HL-60 (cell line): ENCODE results near the gene RECQL5.

Experiments used
- DNase-seq, 2 experiments: peaks; one replicate each; pipeline ENCODE4 v3.0.0-alpha.2; 2010 to 2020; ENCODE audit warnings: low read depth in 1 of 2, low spot score in 1 of 2
- H3K27ac ChIP-seq: fragments of 250-450 bp; sonication (Bioruptor Pico); replicated peaks from 2 replicates; pipeline ENCODE4 v1.5.1; 2020; ENCODE audit warnings: mild to moderate bottlenecking, moderate library complexity
- H3K27me3 ChIP-seq: fragments of 250-450 bp; sonication (Bioruptor Pico); 2 replicates; pipeline ENCODE4 v1.5.1; 2021; ENCODE audit warnings: mild to moderate bottlenecking, moderate library complexity; ENCODE audit not compliant: insufficient read depth, poor library complexity, severe bottlenecking
- H3K4me3 ChIP-seq: replicated peaks from 2 replicates; pipeline ENCODE4 v1.5.1; 2011; ENCODE audit warnings: mild to moderate bottlenecking, control low read depth, low read length; ENCODE audit not compliant: insufficient read depth
- GABPA ChIP-seq: IDR thresholded peaks from 2 replicates; pipeline ENCODE4 v1.6.1; 2012; ENCODE audit warnings: low read depth
- POLR2AphosphoS5 ChIP-seq: IDR thresholded peaks from 2 replicates; pipeline ENCODE4 v1.6.1; 2012; ENCODE audit warnings: low read depth
- SPI1 ChIP-seq: IDR thresholded peaks from 2 replicates; pipeline ENCODE4 v1.6.1; 2012; ENCODE audit warnings: low read depth, mild to moderate bottlenecking, borderline replicate concordance
- TF ChIP-seq, protein P1 (sequence below): IDR thresholded peaks from 2 replicates; pipeline ENCODE4 v1.6.1; 2012; ENCODE audit warnings: low read depth; ENCODE audit not compliant: insufficient replicate concordance
- TF ChIP-seq, protein P2 (sequence below): IDR thresholded peaks from one replicate; pipeline ENCODE4 v1.5.1; 2011; ENCODE audit warnings: low read length, control low read depth, inconsistent platforms; ENCODE audit not compliant: insufficient read depth

Gene RECQL5

GRCh38 chr17:75616521-75617122 lies 50.3 kb downstream of the RECQL5 start:
- no peak for DNase-seq
- TF ChIP-seq GABPA (no peak), POLR2AphosphoS5 (no peak), SPI1 (no peak)
- TF ChIP-seq, protein P1, sequence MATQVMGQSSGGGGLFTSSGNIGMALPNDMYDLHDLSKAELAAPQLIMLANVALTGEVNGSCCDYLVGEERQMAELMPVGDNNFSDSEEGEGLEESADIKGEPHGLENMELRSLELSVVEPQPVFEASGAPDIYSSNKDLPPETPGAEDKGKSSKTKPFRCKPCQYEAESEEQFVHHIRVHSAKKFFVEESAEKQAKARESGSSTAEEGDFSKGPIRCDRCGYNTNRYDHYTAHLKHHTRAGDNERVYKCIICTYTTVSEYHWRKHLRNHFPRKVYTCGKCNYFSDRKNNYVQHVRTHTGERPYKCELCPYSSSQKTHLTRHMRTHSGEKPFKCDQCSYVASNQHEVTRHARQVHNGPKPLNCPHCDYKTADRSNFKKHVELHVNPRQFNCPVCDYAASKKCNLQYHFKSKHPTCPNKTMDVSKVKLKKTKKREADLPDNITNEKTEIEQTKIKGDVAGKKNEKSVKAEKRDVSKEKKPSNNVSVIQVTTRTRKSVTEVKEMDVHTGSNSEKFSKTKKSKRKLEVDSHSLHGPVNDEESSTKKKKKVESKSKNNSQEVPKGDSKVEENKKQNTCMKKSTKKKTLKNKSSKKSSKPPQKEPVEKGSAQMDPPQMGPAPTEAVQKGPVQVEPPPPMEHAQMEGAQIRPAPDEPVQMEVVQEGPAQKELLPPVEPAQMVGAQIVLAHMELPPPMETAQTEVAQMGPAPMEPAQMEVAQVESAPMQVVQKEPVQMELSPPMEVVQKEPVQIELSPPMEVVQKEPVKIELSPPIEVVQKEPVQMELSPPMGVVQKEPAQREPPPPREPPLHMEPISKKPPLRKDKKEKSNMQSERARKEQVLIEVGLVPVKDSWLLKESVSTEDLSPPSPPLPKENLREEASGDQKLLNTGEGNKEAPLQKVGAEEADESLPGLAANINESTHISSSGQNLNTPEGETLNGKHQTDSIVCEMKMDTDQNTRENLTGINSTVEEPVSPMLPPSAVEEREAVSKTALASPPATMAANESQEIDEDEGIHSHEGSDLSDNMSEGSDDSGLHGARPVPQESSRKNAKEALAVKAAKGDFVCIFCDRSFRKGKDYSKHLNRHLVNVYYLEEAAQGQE = no peak
- TF ChIP-seq, protein P2, sequence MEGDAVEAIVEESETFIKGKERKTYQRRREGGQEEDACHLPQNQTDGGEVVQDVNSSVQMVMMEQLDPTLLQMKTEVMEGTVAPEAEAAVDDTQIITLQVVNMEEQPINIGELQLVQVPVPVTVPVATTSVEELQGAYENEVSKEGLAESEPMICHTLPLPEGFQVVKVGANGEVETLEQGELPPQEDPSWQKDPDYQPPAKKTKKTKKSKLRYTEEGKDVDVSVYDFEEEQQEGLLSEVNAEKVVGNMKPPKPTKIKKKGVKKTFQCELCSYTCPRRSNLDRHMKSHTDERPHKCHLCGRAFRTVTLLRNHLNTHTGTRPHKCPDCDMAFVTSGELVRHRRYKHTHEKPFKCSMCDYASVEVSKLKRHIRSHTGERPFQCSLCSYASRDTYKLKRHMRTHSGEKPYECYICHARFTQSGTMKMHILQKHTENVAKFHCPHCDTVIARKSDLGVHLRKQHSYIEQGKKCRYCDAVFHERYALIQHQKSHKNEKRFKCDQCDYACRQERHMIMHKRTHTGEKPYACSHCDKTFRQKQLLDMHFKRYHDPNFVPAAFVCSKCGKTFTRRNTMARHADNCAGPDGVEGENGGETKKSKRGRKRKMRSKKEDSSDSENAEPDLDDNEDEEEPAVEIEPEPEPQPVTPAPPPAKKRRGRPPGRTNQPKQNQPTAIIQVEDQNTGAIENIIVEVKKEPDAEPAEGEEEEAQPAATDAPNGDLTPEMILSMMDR = no peak
- Histone ChIP-seq H3K27me3 (no peaks in the 10 kb centered on the region), H3K4me3 (no peak overlapping the region), H3K27ac (no peak overlapping the region)

GRCh38 chr17:75615301-75615700 lies 51.7 kb downstream of the RECQL5 start:
- Histone ChIP-seq H3K4me3 (no peak overlapping the region), H3K27ac (no peak overlapping the region), H3K27me3 (no peaks in the 10 kb centered on the region)
- no peak for DNase-seq
- TF ChIP-seq, protein P1 = no peak
- TF ChIP-seq GABPA = no peak
- TF ChIP-seq POLR2AphosphoS5 = no peak
- TF ChIP-seq, protein P2 = no peak
- TF ChIP-seq SPI1 = no peak

- Histone ChIP-seq H3K27me3 (no peaks in the 10 kb centered on the region), H3K27ac (no peak overlapping the region), H3K4me3 (no peak overlapping the region)
- DNase-seq = no peak
- TF ChIP-seq GABPA (no peak), SPI1 (no peak), POLR2AphosphoS5 (no peak)
- TF ChIP-seq, protein P1 = no peak
- TF ChIP-seq, protein P2 = no peak
Observed at GRCh38 chr17:75614556-75615270, 52.2 kb downstream of the RECQL5 start.
